GM12878 (cell line): ENCODE measurements around the gene SDS. TPM values are rescaled to one million over a fixed set of nuclear protein-coding genes. Genes with fewer than 3 reads are reported as not detected.

Experiments
- ATAC-seq: fragments of 200-7000 bp; cut with Tn5 transposase; 3 replicates; pipeline ENCODE4 v1.9.1; 2020; ENCODE audit warnings: mild to moderate bottlenecking, moderate library complexity
- BruUV-seq: library from RNA; stranded (reverse); fragments of 400-500 nt; replicated peaks from 2 replicates; lab custom pipeline; 2021; lab: Mats Ljungman, UMichigan
- CTCF ChIA-PET: fragments of 300-600 bp; sonication (Branson Sonifier 250); formaldehyde crosslinking; extraction: SDS; loops from one replicate; lab custom pipeline; 2021; ENCODE audit warnings: inconsistent platforms; lab: Yijun Ruan, JAX
- POLR2A ChIA-PET: fragments of 350-600 bp; formaldehyde crosslinking; extraction: SDS; loops from one replicate; lab custom pipeline; 2021; ENCODE audit warnings: inconsistent platforms; lab: Charles Lee
- RAD21 ChIA-PET: fragments of 300-600 bp; sonication (Branson Sonifier 250); formaldehyde crosslinking; loops from one replicate; lab custom pipeline; 2023; ENCODE audit warnings: antibody characterized with exemption; ENCODE audit not compliant: unreplicated experiment; lab: Charles Lee
- SMC1A ChIA-PET: fragments of 300-600 bp; sonication (Branson Sonifier 250); formaldehyde crosslinking; loops from one replicate; lab custom pipeline; 2023; ENCODE audit not compliant: unreplicated experiment, uncharacterized antibody; lab: Charles Lee
- DNase-seq: peaks from one replicate; pipeline ENCODE4 v3.0.0-alpha.2; 2011; ENCODE audit warnings: low read depth, low spot score
- FAIRE-seq: peaks from 3 replicates; lab custom pipeline; 2011; peaks lifted over from hg19 to GRCh38; lab: Jason Lieb, UNC
- H2AFZ ChIP-seq: 2 replicates; pipeline ENCODE4 v1.6.0; 2011; ENCODE audit warnings: low read depth, low read length, control low read depth; ENCODE audit not compliant: control insufficient read depth
- H3K27ac ChIP-seq: 2 replicates; pipeline ENCODE4 v1.5.1; 2011; ENCODE audit warnings: control low read depth; ENCODE audit not compliant: control insufficient read depth, insufficient read depth
- H3K27me3 ChIP-seq, 2 experiments: replicated peaks in 1 of 2; 2 replicates each; pipeline versions ENCODE4 v1.6.0 to v1.6.1; 2011; ENCODE audit warnings: low read length in 1 of 2; ENCODE audit not compliant: control insufficient read depth in 2 of 2, insufficient read depth in 2 of 2
- H3K36me3 ChIP-seq, 2 experiments: 2 replicates each; pipeline ENCODE4 v1.5.1; 2011; ENCODE audit warnings: low read length in 1 of 2; ENCODE audit not compliant: control insufficient read depth in 2 of 2, insufficient read depth in 2 of 2
- H3K4me1 ChIP-seq: 2 replicates; pipeline ENCODE4 v1.6.1; 2011; ENCODE audit warnings: mild to moderate bottlenecking, low read length, moderate library complexity, mixed read lengths; ENCODE audit not compliant: control insufficient read depth, insufficient read depth
- H3K4me2 ChIP-seq: 2 replicates; pipeline ENCODE4 v1.6.0; 2011; ENCODE audit warnings: control low read depth; ENCODE audit not compliant: control insufficient read depth, insufficient read depth
- H3K4me3 ChIP-seq: fragments of 200-600 bp; sonication (generic); 2 replicates; pipeline ENCODE4 v1.5.1; 2016
- H3K79me2 ChIP-seq: 2 replicates; pipeline ENCODE4 v1.6.0; 2011; ENCODE audit warnings: low read length; ENCODE audit not compliant: control insufficient read depth, insufficient read depth
- H3K9ac ChIP-seq: 2 replicates; pipeline ENCODE4 v1.8.0; 2011; ENCODE audit warnings: low read length, control low read depth, mixed read lengths; ENCODE audit not compliant: control insufficient read depth, insufficient read depth
- H3K9me3 ChIP-seq: replicated peaks from 3 replicates; pipeline ENCODE4 v1.5.1; 2011; ENCODE audit warnings: mild to moderate bottlenecking, low read length; ENCODE audit not compliant: control insufficient read depth, insufficient read depth
- H4K20me1 ChIP-seq: 2 replicates; pipeline ENCODE4 v1.6.0; 2011; ENCODE audit not compliant: control insufficient read depth, insufficient read depth
- CREM ChIP-seq: IDR thresholded peaks from 2 replicates; pipeline ENCODE4 v1.6.1; 2014; ENCODE audit warnings: antibody characterized with exemption, low read depth
- DPF2 ChIP-seq: fragments of 450-650 bp; IDR thresholded peaks from 2 replicates; pipeline ENCODE4 v1.6.1; 2017; ENCODE audit warnings: mild to moderate bottlenecking
- ESRRA ChIP-seq: IDR thresholded peaks from 2 replicates; pipeline ENCODE4 v1.6.1; 2012; ENCODE audit warnings: mild to moderate bottlenecking, low read length, improper control_type of control experiment
- HDAC6 ChIP-seq: fragments of 200-600 bp; sonication (generic); IDR thresholded peaks from one replicate; pipeline ENCODE4 v1.8.0; 2017; ENCODE audit warnings: antibody characterized with exemption; ENCODE audit not compliant: unreplicated experiment
- JUNB ChIP-seq: IDR thresholded peaks from 2 replicates; pipeline ENCODE4 v1.6.1; 2016; ENCODE audit warnings: antibody characterized with exemption, mild to moderate bottlenecking
- MEF2B ChIP-seq: fragments of 450-650 bp; IDR thresholded peaks from 2 replicates; pipeline ENCODE4 v1.6.1; 2018; ENCODE audit warnings: mild to moderate bottlenecking, moderate library complexity; ENCODE audit not compliant: partially characterized antibody, poor library complexity, severe bottlenecking
- MXI1 ChIP-seq: fragments of 150-350 bp; IDR thresholded peaks from 2 replicates; pipeline ENCODE4 v1.6.1; 2011; ENCODE audit warnings: low read depth, mild to moderate bottlenecking, inconsistent platforms, low read length, improper control_type of control experiment
- MYB ChIP-seq: fragments of 150-350 bp; IDR thresholded peaks from 2 replicates; pipeline ENCODE4 v1.6.1; 2014; ENCODE audit warnings: mild to moderate bottlenecking, low read depth, low read length, borderline replicate concordance
- NFYA ChIP-seq: IDR thresholded peaks from 2 replicates; pipeline ENCODE4 v1.6.1; 2011; ENCODE audit warnings: low read depth, mild to moderate bottlenecking, low read length, improper control_type of control experiment, borderline replicate concordance
- NR2C2 ChIP-seq: IDR thresholded peaks from 2 replicates; pipeline ENCODE4 v1.6.1; 2011; ENCODE audit warnings: borderline replicate concordance, low read depth; ENCODE audit not compliant: control insufficient read depth, insufficient read length
- RAD51 ChIP-seq: fragments of 450-650 bp; IDR thresholded peaks from 2 replicates; pipeline ENCODE4 v1.6.1; 2016; ENCODE audit warnings: moderate library complexity, mild to moderate bottlenecking, inconsistent platforms
- TAF1 ChIP-seq: IDR thresholded peaks from 2 replicates; pipeline ENCODE4 v1.6.1; 2011; ENCODE audit warnings: mild to moderate bottlenecking, low read depth, low read length, borderline replicate concordance
- WGBS: methylation state at CpG from one replicate; pipeline ENCODE4 v1.1.6; 2016; ENCODE audit warnings: low lambda C conversion rate; ENCODE audit not compliant: insufficient replicate concordance, insufficient coverage; ENCODE audit errors: missing lambda C conversion rate; 5-methylcytosine and 5-hydroxymethylcytosine counted together
- in situ Hi-C: fragments of 300-500 bp; cut with MboI; formaldehyde crosslinking; loops from 9 replicates; pipeline ENCODE4 v1.14.3; 2018; ENCODE audit warnings: mixed read lengths
- intact Hi-C: fragments of 100-400 bp; cut with micrococcal nuclease; formaldehyde crosslinking; loops from one replicate; pipeline ENCODE4 v1.14.2; 2022; ENCODE audit not compliant: unreplicated experiment
- polyA plus RNA-seq, 11 experiments: library from polyadenylated mRNA; depleted of rRNA in 4 of 11; unstranded in 6 of 11; stranded (reverse) in 5 of 11; fragments of >200 nt; fragmentation: Nextera tagmentation in 4 of 11; fragmentation: Illumina TruSeq in 1 of 11; extraction: Ambion mirVana in 4 of 11; extraction: Trizol in 1 of 11; gene quantifications; 1 replicate in 1 of 11; 2 replicates in 10 of 11; pipeline versions ENCODE4 v1.2.1 to v1.2.3, GENCODE V29; 2011 to 2016; ENCODE audit warnings: inconsistent platforms in 2 of 11, missing spikeins in 2 of 11, low read depth in 1 of 11
- total RNA-seq, 4 experiments: library from RNA; depleted of rRNA in 3 of 4; stranded (reverse); fragments of >200 nt in 3 of 4; fragmentation: Illumina TruSeq in 1 of 4; extraction: Trizol in 1 of 4; gene quantifications; 2 replicates each; pipeline versions ENCODE4 v1.2.1 to v1.2.3, GENCODE V29; 2013 to 2021
- TF ChIP-seq, protein P1 (sequence below): fragments of 450-650 bp; formaldehyde crosslinking; IDR thresholded peaks from 2 replicates; pipeline ENCODE4 v1.4.0; 2022; ENCODE audit warnings: mild to moderate bottlenecking, moderate library complexity
- TF ChIP-seq, protein P2 (sequence below): fragments of 150-350 bp; IDR thresholded peaks from 2 replicates; pipeline ENCODE4 v1.6.1; 2016; ENCODE audit warnings: low read depth, low read length
- TF ChIP-seq, protein P3 (sequence below): IDR thresholded peaks from 2 replicates; pipeline ENCODE4 v1.6.1; 2011; ENCODE audit warnings: low read depth, low read length, improper control_type of control experiment, borderline replicate concordance
- TF ChIP-seq, protein P4 (sequence below): fragments of 450-650 bp; IDR thresholded peaks from 2 replicates; pipeline ENCODE4 v1.6.1; 2017; ENCODE audit warnings: mild to moderate bottlenecking

The SDS gene
- total and polyA plus RNA-seq, 10 of the 15 experiments (the other 5 are each of a cell fraction or from before 2014, with no cell fraction given): 0.18 TPM; not detected in 9

DNA sequence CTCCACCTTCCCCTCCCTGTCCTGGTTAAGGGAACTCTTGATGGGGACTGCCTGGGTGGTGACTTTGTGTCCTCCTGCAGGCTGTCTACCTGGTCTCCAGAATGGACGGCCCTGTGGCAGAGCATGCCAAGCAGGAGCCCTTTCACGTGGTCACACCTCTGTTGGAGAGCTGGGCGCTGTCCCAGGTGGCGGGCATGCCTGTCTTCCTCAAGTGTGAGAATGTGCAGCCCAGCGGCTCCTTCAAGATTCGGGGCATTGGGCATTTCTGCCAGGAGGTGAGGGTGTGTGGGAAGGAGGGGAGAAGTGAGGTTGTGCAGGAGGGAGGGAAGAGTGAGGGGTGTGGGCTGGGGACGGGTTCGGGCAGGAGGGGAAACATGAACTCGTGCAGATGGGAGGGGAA is 24.2 kb upstream of the SDS start:
- 39% methylated on average over 9 of the region's 9 CpGs for WGBS
- POLR2A ChIA-PET: no interaction called here
- CTCF ChIA-PET: interaction anchor here (0.6 kb wide), 1 partner anchor 555 kb away, joined by 3 read pairs; no protein-coding TSS in a partner anchor
- Histone ChIP-seq H2AFZ (no peak overlapping the region), H3K9me3 (no peaks in the 10 kb centered on the region), H4K20me1 (no peaks in the 10 kb centered on the region), H3K79me2 (no peaks in the 10 kb centered on the region), H3K36me3 (no peaks in the 10 kb centered on the region), H3K4me2 (no peak overlapping the region), H3K4me1 (peaks cover 7% of the 10 kb centered on the region; the same call in 1 of the 2 replicates), H3K27me3 (no peaks in the 10 kb centered on the region), H3K4me3 (no peak overlapping the region), H3K27ac (no peak overlapping the region), H3K9ac (no peak overlapping the region)
- in situ Hi-C loops (no loop called here), intact Hi-C loops (no loop called here)
- FAIRE-seq (no peak), ATAC-seq (no peak), DNase-seq (no peak)
- no TSS peak for BruUV-seq
- SMC1A ChIA-PET: no interaction called here
- RAD21 ChIA-PET: no interaction called here
- TF ChIP-seq CREM (no peak), JUNB (no peak), MXI1 (no peak), ESRRA (no peak), HDAC6 (no peak), RAD51 (no peak), NFYA (no peak), TAF1 (no peak), DPF2 (no peak), NR2C2 (no peak), MEF2B (no peak), MYB (no peak)
- TF ChIP-seq, protein P1, sequence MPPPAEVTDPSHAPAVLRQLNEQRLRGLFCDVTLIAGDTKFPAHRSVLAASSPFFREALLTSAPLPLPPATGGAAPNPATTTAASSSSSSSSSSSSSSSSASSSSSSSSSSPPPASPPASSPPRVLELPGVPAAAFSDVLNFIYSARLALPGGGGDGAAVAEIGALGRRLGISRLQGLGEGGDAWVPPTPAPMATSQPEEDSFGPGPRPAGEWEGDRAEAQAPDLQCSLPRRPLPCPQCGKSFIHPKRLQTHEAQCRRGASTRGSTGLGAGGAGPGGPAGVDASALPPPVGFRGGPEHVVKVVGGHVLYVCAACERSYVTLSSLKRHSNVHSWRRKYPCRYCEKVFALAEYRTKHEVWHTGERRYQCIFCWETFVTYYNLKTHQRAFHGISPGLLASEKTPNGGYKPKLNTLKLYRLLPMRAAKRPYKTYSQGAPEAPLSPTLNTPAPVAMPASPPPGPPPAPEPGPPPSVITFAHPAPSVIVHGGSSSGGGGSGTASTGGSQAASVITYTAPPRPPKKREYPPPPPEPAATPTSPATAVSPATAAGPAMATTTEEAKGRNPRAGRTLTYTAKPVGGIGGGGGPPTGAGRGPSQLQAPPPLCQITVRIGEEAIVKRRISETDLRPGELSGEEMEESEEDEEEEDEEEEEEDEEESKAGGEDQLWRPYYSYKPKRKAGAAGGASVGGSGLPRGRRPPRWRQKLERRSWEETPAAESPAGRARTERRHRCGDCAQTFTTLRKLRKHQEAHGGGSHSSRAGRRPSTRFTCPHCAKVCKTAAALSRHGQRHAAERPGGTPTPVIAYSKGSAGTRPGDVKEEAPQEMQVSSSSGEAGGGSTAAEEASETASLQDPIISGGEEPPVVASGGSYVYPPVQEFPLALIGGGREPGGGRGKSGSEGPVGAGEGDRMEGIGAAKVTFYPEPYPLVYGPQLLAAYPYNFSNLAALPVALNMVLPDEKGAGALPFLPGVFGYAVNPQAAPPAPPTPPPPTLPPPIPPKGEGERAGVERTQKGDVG: no peak
- TF ChIP-seq, protein P2, sequence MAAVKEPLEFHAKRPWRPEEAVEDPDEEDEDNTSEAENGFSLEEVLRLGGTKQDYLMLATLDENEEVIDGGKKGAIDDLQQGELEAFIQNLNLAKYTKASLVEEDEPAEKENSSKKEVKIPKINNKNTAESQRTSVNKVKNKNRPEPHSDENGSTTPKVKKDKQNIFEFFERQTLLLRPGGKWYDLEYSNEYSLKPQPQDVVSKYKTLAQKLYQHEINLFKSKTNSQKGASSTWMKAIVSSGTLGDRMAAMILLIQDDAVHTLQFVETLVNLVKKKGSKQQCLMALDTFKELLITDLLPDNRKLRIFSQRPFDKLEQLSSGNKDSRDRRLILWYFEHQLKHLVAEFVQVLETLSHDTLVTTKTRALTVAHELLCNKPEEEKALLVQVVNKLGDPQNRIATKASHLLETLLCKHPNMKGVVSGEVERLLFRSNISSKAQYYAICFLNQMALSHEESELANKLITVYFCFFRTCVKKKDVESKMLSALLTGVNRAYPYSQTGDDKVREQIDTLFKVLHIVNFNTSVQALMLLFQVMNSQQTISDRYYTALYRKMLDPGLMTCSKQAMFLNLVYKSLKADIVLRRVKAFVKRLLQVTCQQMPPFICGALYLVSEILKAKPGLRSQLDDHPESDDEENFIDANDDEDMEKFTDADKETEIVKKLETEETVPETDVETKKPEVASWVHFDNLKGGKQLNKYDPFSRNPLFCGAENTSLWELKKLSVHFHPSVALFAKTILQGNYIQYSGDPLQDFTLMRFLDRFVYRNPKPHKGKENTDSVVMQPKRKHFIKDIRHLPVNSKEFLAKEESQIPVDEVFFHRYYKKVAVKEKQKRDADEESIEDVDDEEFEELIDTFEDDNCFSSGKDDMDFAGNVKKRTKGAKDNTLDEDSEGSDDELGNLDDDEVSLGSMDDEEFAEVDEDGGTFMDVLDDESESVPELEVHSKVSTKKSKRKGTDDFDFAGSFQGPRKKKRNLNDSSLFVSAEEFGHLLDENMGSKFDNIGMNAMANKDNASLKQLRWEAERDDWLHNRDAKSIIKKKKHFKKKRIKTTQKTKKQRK: no peak
- TF ChIP-seq, protein P3, sequence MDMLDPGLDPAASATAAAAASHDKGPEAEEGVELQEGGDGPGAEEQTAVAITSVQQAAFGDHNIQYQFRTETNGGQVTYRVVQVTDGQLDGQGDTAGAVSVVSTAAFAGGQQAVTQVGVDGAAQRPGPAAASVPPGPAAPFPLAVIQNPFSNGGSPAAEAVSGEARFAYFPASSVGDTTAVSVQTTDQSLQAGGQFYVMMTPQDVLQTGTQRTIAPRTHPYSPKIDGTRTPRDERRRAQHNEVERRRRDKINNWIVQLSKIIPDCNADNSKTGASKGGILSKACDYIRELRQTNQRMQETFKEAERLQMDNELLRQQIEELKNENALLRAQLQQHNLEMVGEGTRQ: no peak
- TF ChIP-seq, protein P4, sequence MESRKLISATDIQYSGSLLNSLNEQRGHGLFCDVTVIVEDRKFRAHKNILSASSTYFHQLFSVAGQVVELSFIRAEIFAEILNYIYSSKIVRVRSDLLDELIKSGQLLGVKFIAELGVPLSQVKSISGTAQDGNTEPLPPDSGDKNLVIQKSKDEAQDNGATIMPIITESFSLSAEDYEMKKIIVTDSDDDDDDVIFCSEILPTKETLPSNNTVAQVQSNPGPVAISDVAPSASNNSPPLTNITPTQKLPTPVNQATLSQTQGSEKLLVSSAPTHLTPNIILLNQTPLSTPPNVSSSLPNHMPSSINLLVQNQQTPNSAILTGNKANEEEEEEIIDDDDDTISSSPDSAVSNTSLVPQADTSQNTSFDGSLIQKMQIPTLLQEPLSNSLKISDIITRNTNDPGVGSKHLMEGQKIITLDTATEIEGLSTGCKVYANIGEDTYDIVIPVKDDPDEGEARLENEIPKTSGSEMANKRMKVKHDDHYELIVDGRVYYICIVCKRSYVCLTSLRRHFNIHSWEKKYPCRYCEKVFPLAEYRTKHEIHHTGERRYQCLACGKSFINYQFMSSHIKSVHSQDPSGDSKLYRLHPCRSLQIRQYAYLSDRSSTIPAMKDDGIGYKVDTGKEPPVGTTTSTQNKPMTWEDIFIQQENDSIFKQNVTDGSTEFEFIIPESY: no peak
